Glomerular visceral epithelial cell (primary cell): ENCODE measurements around the gene CYGB.
"Not testable (repeated sequence)": the region's sequence is repeated elsewhere in the genome, so short reads cannot be mapped to it uniquely, and the experiment has no call there.

ENCODE experiments used
- DNase-seq: peaks from one replicate; pipeline ENCODE4 v3.0.0-alpha.2; 2016; ENCODE audit errors: extremely low spot score

CYGB gene

GRCh38 chr17:76567634-76568432 lies 30.3 kb upstream of the CYGB start:
- DNase-seq = no peak

GRCh38 chr17:76566988-76567431 lies 29.5 kb upstream of the CYGB start:
- DNase-seq = no peak

- no peak for DNase-seq
These were observed 29.1 kb upstream of the CYGB start for GRCh38 chr17:76566613-76566943.

GRCh38 chr17:76565728-76566612 lies 28.5 kb upstream of the CYGB start:
- no peak for DNase-seq

- DNase-seq = peak; percentile 70
These were observed 27.6 kb upstream of the CYGB start for GRCh38 chr17:76564991-76565727.

GRCh38 chr17:76563359-76563758 lies 25.9 kb upstream of the CYGB start:
- DNase-seq = not testable (repeated sequence)

GRCh38 chr17:76562734-76563148 lies 25.2 kb upstream of the CYGB start:
- peak; percentile 58 for DNase-seq

GRCh38 chr17:76561799-76562268 lies 24.3 kb upstream of the CYGB start:
- DNase-seq = peak; percentile 66

- no peak for DNase-seq
These were observed 23.8 kb upstream of the CYGB start for GRCh38 chr17:76561332-76561731.

- no peak for DNase-seq
These were observed 23.3 kb upstream of the CYGB start for GRCh38 chr17:76560877-76561221.

- no peak for DNase-seq
These were observed 22.7 kb upstream of the CYGB start for GRCh38 chr17:76560036-76560876.

GRCh38 chr17:76559460-76559859 lies 22.0 kb upstream of the CYGB start:
- DNase-seq = not testable (repeated sequence)

GRCh38 chr17:76558198-76559095 lies 20.9 kb upstream of the CYGB start:
- peak; percentile 27 for DNase-seq

- peak; percentile 97 for DNase-seq
These were observed 20.1 kb upstream of the CYGB start for GRCh38 chr17:76557368-76558197.

- peak; percentile 46 for DNase-seq
These were observed 19.4 kb upstream of the CYGB start for GRCh38 chr17:76556765-76557367.

- peak; percentile 62 for DNase-seq
These were observed 16.6 kb upstream of the CYGB start for GRCh38 chr17:76554131-76554530.

- DNase-seq = no peak
These were observed 15.8 kb upstream of the CYGB start for GRCh38 chr17:76553178-76553908.

GRCh38 chr17:76551685-76552084 lies 14.2 kb upstream of the CYGB start:
- no peak for DNase-seq
